Transverse colon (tissue), 4 donors: Measurements from ENCODE around the gene FNTB. TPM values are rescaled to one million over a fixed set of nuclear protein-coding genes. Genes with fewer than 3 reads are reported as not detected.

Experiments
- DNase-seq: peaks from one replicate; pipeline ENCODE4 v3.0.0-alpha.2; 2019
- H3K27ac ChIP-seq, 4 donors: fragments of 200-600 bp; sonication (generic); 2 replicates each; pipeline ENCODE4 v1.5.1; 2016 to 2018; ENCODE audit warnings: inconsistent platforms in 4 of 4
- H3K27me3 ChIP-seq: fragments of 200-600 bp; sonication (generic); 2 replicates; pipeline ENCODE4 v1.5.1; 2017; ENCODE audit warnings: inconsistent platforms
- H3K36me3 ChIP-seq, 4 donors: fragments of 200-600 bp; sonication (generic); 2 replicates each; pipeline ENCODE4 v1.5.1; 2017 to 2019; ENCODE audit warnings: inconsistent platforms in 4 of 4
- H3K4me1 ChIP-seq, 4 donors: fragments of 200-600 bp; sonication (generic); 2 replicates each; pipeline ENCODE4 v1.5.1; 2017 to 2020; ENCODE audit warnings: inconsistent platforms in 4 of 4
- H3K4me3 ChIP-seq, 4 donors: fragments of 200-600 bp; sonication (generic); 1 replicate in 1 of 4; 2 replicates in 3 of 4; pipeline versions ENCODE4 v1.5.1 to v1.6.1; 2017 to 2019; ENCODE audit warnings: inconsistent platforms in 4 of 4
- H3K9me3 ChIP-seq, 2 donors: fragments of 200-600 bp; sonication (generic); 2 replicates each; pipeline ENCODE4 v1.5.1; 2017 to 2019; ENCODE audit warnings: inconsistent platforms in 2 of 2
- CTCF ChIP-seq, 5 experiments: fragments of 200-600 bp in 3 of 5; fragments of 450-650 bp in 2 of 5; sonication (generic) in 3 of 5; IDR thresholded peaks; 1 replicate in 2 of 5; 2 replicates in 3 of 5; pipeline ENCODE4 v1.5.1; 2016 to 2017; ENCODE audit warnings: antibody characterized with exemption in 5 of 5, inconsistent platforms in 3 of 5, mild to moderate bottlenecking in 2 of 5, moderate library complexity in 1 of 5
- EP300 ChIP-seq: sonication (generic); formaldehyde crosslinking; IDR thresholded peaks from one replicate; pipeline ENCODE4 v1.6.1; 2017; ENCODE audit warnings: antibody characterized with exemption, low read depth
- POLR2A ChIP-seq: fragments of 450-650 bp; IDR thresholded peaks from one replicate; pipeline ENCODE4 v1.6.1; 2016; ENCODE audit warnings: antibody characterized with exemption, mild to moderate bottlenecking, moderate library complexity
- POLR2AphosphoS5 ChIP-seq, 3 donors: sonication (generic); formaldehyde crosslinking; IDR thresholded peaks; one replicate each; pipeline ENCODE4 v1.6.1; 2016; ENCODE audit warnings: antibody characterized with exemption in 3 of 3
- WGBS, 2 donors: methylation state at CpG; one replicate each; pipeline ENCODE4 v1.1.5; 2018; ENCODE audit warnings: low coverage in 1 of 2; 5-methylcytosine and 5-hydroxymethylcytosine counted together
- in situ Hi-C, 4 donors: fragments of 200-750 bp; cut with MboI; loops; one replicate each; pipeline versions ENCODE4 v1.15.0 to v1.15.1; 2017; ENCODE audit warnings: low sequenced_read_pairs in 3 of 4, low pct_ligation_motif_present in 1 of 4, low pct_unique_long_range_greater_than_20kb in 1 of 4
- intact Hi-C: fragments of 100-400 bp; cut with DNase I; formaldehyde crosslinking; loops from one replicate; pipeline ENCODE4 v1.15.1; 2023; ENCODE audit warnings: low total_unique reads
- total RNA-seq, 4 donors: library from RNA; depleted of rRNA; stranded (reverse); fragments of >200 nt; gene quantifications; one replicate each; pipeline ENCODE4 v1.1.0, GENCODE V29; 2016

The FNTB gene
- total RNA-seq, 4 donors from 2014 or later = 6.5 to 77.2 (median 12.7) TPM

- Histone ChIP-seq H3K27ac (peak overlapping the region in 1 of 4 donors; percentile 19), H3K27me3 (no peaks in the 10 kb centered on the region), H3K4me3 (no peak overlapping the region), H3K36me3 (no peaks in the 10 kb centered on the region), H3K9me3 (no peaks in the 10 kb centered on the region), H3K4me1 (peaks cover 8 to 31% (median 20%) of the 10 kb centered on the region in 4 donors)
- intact Hi-C loops = loop anchor here (5.0 kb wide), 1 partner anchor 117 kb away; the partner anchor contains the start of gene FNTB
- 52 to 78% methylated on average over 3 of the region's 3 CpGs for WGBS, 2 donors
- DNase-seq = peak; percentile 41
- in situ Hi-C loops = no loop called here
- peak in 1 of 3 donors; percentile 44 for TF ChIP-seq POLR2AphosphoS5 (IDR thresholded peaks at IDR 0.05)
- TF ChIP-seq POLR2A = no peak
Measured at GRCh38 chr14:65104791-65105190, 118.1 kb downstream of the FNTB start.

DNA sequence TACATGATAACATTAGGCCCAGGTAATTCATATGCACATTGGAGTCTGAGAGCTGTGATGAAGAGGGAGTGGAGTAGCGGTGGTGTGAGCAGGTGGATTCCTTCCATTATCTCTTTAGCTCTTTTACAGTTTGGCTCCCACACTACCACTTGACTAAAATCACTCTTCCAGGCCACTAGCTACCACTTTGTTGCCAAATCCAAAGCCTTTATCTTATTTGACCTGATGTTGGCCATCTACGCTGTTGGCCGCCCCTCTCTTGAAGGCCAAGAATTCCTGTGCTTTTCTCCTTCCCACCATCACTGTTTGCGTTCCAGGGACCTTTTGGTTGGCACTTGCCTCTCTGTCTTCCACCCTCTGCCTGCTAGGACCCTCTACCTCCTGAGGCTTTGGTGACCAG is 119.6 kb downstream of the FNTB start:
- intact Hi-C loops = no loop called here
- no peak for TF ChIP-seq POLR2A
- no peak for TF ChIP-seq EP300
- no peak for TF ChIP-seq CTCF (IDR thresholded peaks at IDR 0.05)
- no peak for TF ChIP-seq POLR2AphosphoS5 (IDR thresholded peaks at IDR 0.05)
- H3K9me3 ChIP-seq = no peaks in the 10 kb centered on the region

GRCh38 chr14:65106736-65107135 is 120.0 kb downstream of the FNTB start:
- intact Hi-C loops (no loop called here), in situ Hi-C loops (no loop called here)
- 54 to 62% methylated on average over 1 of the region's 1 CpG for WGBS, 2 donors
- peaks cover 0 to 15% (median 8%) of the 10 kb centered on the region in 4 donors for H3K4me1 ChIP-seq
- no peak for DNase-seq
- TF ChIP-seq POLR2AphosphoS5 (IDR thresholded peaks at IDR 0.05) = no peak
- no peak for TF ChIP-seq POLR2A
- TF ChIP-seq CTCF (IDR thresholded peaks at IDR 0.05) = no peak
- H3K36me3 ChIP-seq = no peaks in the 10 kb centered on the region
- H3K27ac ChIP-seq = no peak overlapping the region
- H3K27me3 ChIP-seq = no peaks in the 10 kb centered on the region
- H3K9me3 ChIP-seq = no peaks in the 10 kb centered on the region
- H3K4me3 ChIP-seq = no peak overlapping the region

More for the DNA sequence above, 119.6 kb downstream of the FNTB start:
- DNase-seq = no peak
- Histone ChIP-seq H3K27me3 (no peaks in the 10 kb centered on the region), H3K4me1 (peaks cover 0 to 16% (median 10%) of the 10 kb centered on the region in 4 donors), H3K36me3 (no peaks in the 10 kb centered on the region), H3K4me3 (no peak overlapping the region), H3K27ac (no peak overlapping the region)
- in situ Hi-C loops = no loop called here
- 95 to 100% methylated on average over 2 to 4 of the region's 4 CpGs for WGBS, 2 donors

GRCh38 chr14:65107200-65107599 is 120.5 kb downstream of the FNTB start:
- TF ChIP-seq POLR2AphosphoS5 (IDR thresholded peaks at IDR 0.05) (no peak), EP300 (no peak), POLR2A (no peak), CTCF (IDR thresholded peaks at IDR 0.05) (no peak)

DNA sequence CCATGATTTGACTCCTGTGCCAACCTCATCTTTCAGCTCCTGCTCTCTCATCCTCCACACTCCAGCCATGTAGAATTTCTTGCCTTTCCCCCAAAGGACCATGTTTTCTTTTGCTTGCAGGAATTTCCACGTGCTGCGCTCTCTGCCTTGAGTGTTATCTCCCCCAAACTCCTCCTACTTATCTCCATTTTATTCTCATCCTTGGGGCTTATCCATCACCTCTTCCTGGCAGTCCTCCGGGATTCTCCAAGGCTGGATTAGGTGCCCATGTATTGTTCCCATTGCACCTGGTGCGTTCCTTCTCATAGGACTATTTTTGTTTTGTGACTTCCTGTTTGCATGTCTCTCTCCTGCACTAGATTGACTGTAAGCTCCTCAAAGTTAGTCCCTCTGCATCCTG is 122.7 kb downstream of the FNTB start:
- no peaks in the 10 kb centered on the region for H3K36me3 ChIP-seq
- H3K27ac ChIP-seq = no peak overlapping the region
- H3K4me3 ChIP-seq = no peak overlapping the region
- peaks cover 0 to 3% (median under 1%) of the 10 kb centered on the region in 4 donors for H3K4me1 ChIP-seq
- no peaks in the 10 kb centered on the region for H3K27me3 ChIP-seq
- WGBS, 2 donors = 85 to 92% methylated on average over 4 of the region's 4 CpGs
- TF ChIP-seq CTCF (IDR thresholded peaks at IDR 0.05) = no peak
- no peak for TF ChIP-seq POLR2AphosphoS5 (IDR thresholded peaks at IDR 0.05)
- TF ChIP-seq EP300 = no peak
- TF ChIP-seq POLR2A = no peak
- DNase-seq = no peak
- intact Hi-C loops (no loop called here), in situ Hi-C loops (no loop called here)
- no peaks in the 10 kb centered on the region for H3K9me3 ChIP-seq

More at GRCh38 chr14:65107200-65107599, 120.5 kb downstream of the FNTB start:
- peaks cover 0 to 15% (median 8%) of the 10 kb centered on the region in 4 donors for H3K4me1 ChIP-seq
- H3K27me3 ChIP-seq = no peaks in the 10 kb centered on the region
- DNase-seq = no peak
- H3K36me3 ChIP-seq = no peaks in the 10 kb centered on the region
- WGBS, 2 donors = 84 to 100% methylated on average over 1 of the region's 1 CpG
- H3K9me3 ChIP-seq = no peaks in the 10 kb centered on the region
- H3K27ac ChIP-seq = no peak overlapping the region
- no peak overlapping the region for H3K4me3 ChIP-seq
- in situ Hi-C loops = no loop called here
- intact Hi-C loops = no loop called here
